ENCODE results near the gene PRDX5. TPM values are rescaled to one million over a fixed set of nuclear protein-coding genes. Genes with fewer than 3 reads are reported as not detected.

PRDX5 gene
- total RNA-seq, 1 donor: 230 TPM

GRCh38 chr11:64276653-64277431 lies 41.1 kb upstream of the PRDX5 start:
- no peak overlapping the region for H3K4me3 ChIP-seq (ENCODE audit: low read depth, low read length)
- TF ChIP-seq CTCF (IDR thresholded peaks at IDR 0.05; ENCODE audit: insufficient read depth, low read depth, low read length): no peak
- DNase-seq (ENCODE audit: low read depth): no peak

GRCh38 chr11:64278576-64279190 lies 39.2 kb upstream of the PRDX5 start:
- H3K4me3 ChIP-seq (ENCODE audit: low read depth, low read length): no peak overlapping the region
- no peak for TF ChIP-seq CTCF (IDR thresholded peaks at IDR 0.05; ENCODE audit: insufficient read depth, low read depth, low read length)
- no peak for DNase-seq (ENCODE audit: low read depth)

- no peak for DNase-seq (ENCODE audit: low read depth)
- TF ChIP-seq CTCF (IDR thresholded peaks at IDR 0.05; ENCODE audit: insufficient read depth, low read depth, low read length): no peak
- no peak overlapping the region for H3K4me3 ChIP-seq (ENCODE audit: low read depth, low read length)
Observed at GRCh38 chr11:64281957-64282770, 35.8 kb upstream of the PRDX5 start.

- no peak for TF ChIP-seq CTCF (IDR thresholded peaks at IDR 0.05; ENCODE audit: insufficient read depth, low read depth, low read length)
- peak overlapping the region; percentile 81 for H3K4me3 ChIP-seq (ENCODE audit: low read depth, low read length)
- DNase-seq (ENCODE audit: low read depth): no peak
Observed at GRCh38 chr11:64283092-64283491, 34.8 kb upstream of the PRDX5 start.

GRCh38 chr11:64284048-64284961 lies 33.6 kb upstream of the PRDX5 start, which contains the start of gene BAD:
Gene BAD (minus strand): TSS chr11:64284665. CDS start chr11:64284368, 297 bp downstream.
- DNase-seq (ENCODE audit: low read depth): peak; percentile 91
- peak within 1 kb of the TSS; percentile 81 for H3K4me3 ChIP-seq (ENCODE audit: low read depth, low read length)
- TF ChIP-seq CTCF (IDR thresholded peaks at IDR 0.05; ENCODE audit: insufficient read depth, low read depth, low read length): no peak
